DOHH2 (cell line): Measurements from ENCODE around the gene HELT.

Experiments used
- H3F3A ChIP-seq: fragments of 200-600 bp; sonication (generic), shearing (Covaris generic); 2 replicates; pipeline ENCODE4 v1.6.0; 2016; ENCODE audit warnings: antibody characterized with exemption, mild to moderate bottlenecking; ENCODE audit not compliant: control insufficient read depth, insufficient read depth
- H3K27ac ChIP-seq: fragments of 200-600 bp; sonication (generic); 2 replicates; pipeline ENCODE4 v1.5.1; 2014; ENCODE audit warnings: low read depth, mild to moderate bottlenecking, low read length, moderate library complexity
- H3K27me3 ChIP-seq: fragments of 200-600 bp; sonication (generic); 2 replicates; pipeline ENCODE4 v1.6.1; 2014; ENCODE audit warnings: mild to moderate bottlenecking, low read length, mixed read lengths; ENCODE audit not compliant: control insufficient read depth
- H3K36me3 ChIP-seq: fragments of 200-600 bp; sonication (generic); 2 replicates; pipeline ENCODE4 v1.6.1; 2014; ENCODE audit warnings: mild to moderate bottlenecking, low read length, moderate library complexity, mixed read lengths; ENCODE audit not compliant: control insufficient read depth
- H3K4me1 ChIP-seq: fragments of 200-600 bp; sonication (generic); 2 replicates; pipeline ENCODE4 v1.6.1; 2014; ENCODE audit warnings: mild to moderate bottlenecking, low read length, mixed read lengths; ENCODE audit not compliant: control insufficient read depth
- H3K4me2 ChIP-seq: fragments of 200-600 bp; sonication (generic); 2 replicates; pipeline ENCODE4 v1.6.0; 2014; ENCODE audit warnings: mild to moderate bottlenecking, low read length, moderate library complexity
- H3K4me3 ChIP-seq: fragments of 200-600 bp; sonication (generic); 2 replicates; pipeline ENCODE4 v1.5.1; 2014; ENCODE audit warnings: mild to moderate bottlenecking, low read length, mixed read lengths
- H3K79me2 ChIP-seq: fragments of 200-600 bp; sonication (generic); 2 replicates; pipeline ENCODE4 v1.6.1; 2014; ENCODE audit warnings: mild to moderate bottlenecking, low read length, mixed read lengths; ENCODE audit not compliant: control insufficient read depth
- H3K9me2 ChIP-seq: fragments of 200-600 bp; sonication (generic); replicated peaks from 2 replicates; pipeline ENCODE4 v1.6.1; 2014; ENCODE audit warnings: mild to moderate bottlenecking, low read length, mixed read lengths; ENCODE audit not compliant: control insufficient read depth
- H3K9me3 ChIP-seq: fragments of 200-600 bp; sonication (generic); 2 replicates; pipeline ENCODE4 v1.6.1; 2014; ENCODE audit warnings: antibody characterized with exemption, low read length, mixed read lengths; ENCODE audit not compliant: control insufficient read depth, insufficient read depth
- H4K20me1 ChIP-seq: fragments of 200-600 bp; sonication (generic); 2 replicates; pipeline ENCODE4 v1.6.0; 2014; ENCODE audit warnings: low read depth, mild to moderate bottlenecking, antibody characterized with exemption, low read length, moderate library complexity; ENCODE audit not compliant: control insufficient read depth, insufficient read depth
- CTCF ChIP-seq: fragments of 200-600 bp; sonication (generic); IDR thresholded peaks from one replicate; pipeline ENCODE4 v1.5.1; 2014; ENCODE audit warnings: antibody characterized with exemption, mild to moderate bottlenecking, low read depth, low read length; ENCODE audit not compliant: poor library complexity, severe bottlenecking
- EZH2phosphoT487 ChIP-seq: fragments of 200-600 bp; sonication (generic); IDR thresholded peaks from 2 replicates; pipeline ENCODE4 v1.6.1; 2017; ENCODE audit warnings: borderline replicate concordance, mild to moderate bottlenecking, antibody characterized with exemption, low read length, moderate library complexity, mixed read lengths

HELT gene

GRCh38 chr4:185016946-185017758 is 1.1 kb upstream of the HELT start:
- TF ChIP-seq EZH2phosphoT487: no peak
- no peak for TF ChIP-seq CTCF
- Histone ChIP-seq H3K9me2 (no peaks in the 10 kb centered on the region), H3K36me3 (no peaks in the 10 kb centered on the region), H3F3A (no peaks in the 10 kb centered on the region), H3K9me3 (no peaks in the 10 kb centered on the region), H3K4me1 (no peaks in the 10 kb centered on the region), H3K27me3 (peaks cover 42% of the 10 kb centered on the region), H3K4me3 (no peak overlapping the region), H4K20me1 (no peaks in the 10 kb centered on the region), H3K79me2 (no peaks in the 10 kb centered on the region), H3K4me2 (no peak overlapping the region), H3K27ac (no peak overlapping the region)

- Histone ChIP-seq H3K27me3 (peaks cover 34% of the 10 kb centered on the region), H3K9me3 (no peaks in the 10 kb centered on the region), H3K4me3 (no peak overlapping the region), H3K27ac (no peak overlapping the region), H3F3A (no peaks in the 10 kb centered on the region), H3K9me2 (no peaks in the 10 kb centered on the region), H3K79me2 (no peaks in the 10 kb centered on the region), H3K4me1 (no peaks in the 10 kb centered on the region), H3K4me2 (no peak overlapping the region), H3K36me3 (no peaks in the 10 kb centered on the region), H4K20me1 (no peaks in the 10 kb centered on the region)
- no peak for TF ChIP-seq CTCF
- TF ChIP-seq EZH2phosphoT487: no peak
These were observed 655 bp downstream of the HELT start for GRCh38 chr4:185018834-185019455.

GRCh38 chr4:185019456-185020292 is 1.4 kb downstream of the HELT start:
- Histone ChIP-seq H3K27me3 (peaks cover 33% of the 10 kb centered on the region), H3K79me2 (no peaks in the 10 kb centered on the region), H4K20me1 (no peaks in the 10 kb centered on the region), H3K36me3 (no peaks in the 10 kb centered on the region), H3K9me2 (no peaks in the 10 kb centered on the region), H3F3A (no peaks in the 10 kb centered on the region), H3K4me3 (no peak overlapping the region), H3K9me3 (no peaks in the 10 kb centered on the region), H3K27ac (no peak overlapping the region), H3K4me1 (no peaks in the 10 kb centered on the region), H3K4me2 (no peak overlapping the region)
- no peak for TF ChIP-seq EZH2phosphoT487
- TF ChIP-seq CTCF: no peak
